ENCODE measurements around the gene LYPLAL1. TPM values are rescaled to one million over a fixed set of nuclear protein-coding genes. Genes with fewer than 3 reads are reported as not detected.

Gene LYPLAL1
- total and polyA plus RNA-seq, 11 donors, result 19.6 to 126 (median 87.2) TPM

- TF ChIP-seq POLR2A (IDR thresholded peaks at IDR 0.05), result no peak
- no peak for TF ChIP-seq CTCF (IDR thresholded peaks at IDR 0.05)
- WGBS, 4 donors, result 55 to 74% (median 67%) methylated on average over 3 of the region's 3 CpGs
- no peaks in the 10 kb centered on the region for H3K9me3 ChIP-seq
Observed at GRCh38 chr1:219152751-219153150, 20.9 kb upstream of the LYPLAL1 start.

GRCh38 chr1:219153723-219154122 lies 20.0 kb upstream of the LYPLAL1 start:
- Histone ChIP-seq H3K36me3 (no peaks in the 10 kb centered on the region), H3K27ac (no peak overlapping the region), H3K9me3 (no peaks in the 10 kb centered on the region), H3K27me3 (no peaks in the 10 kb centered on the region), H3K4me3 (no peak overlapping the region), H3K4me1 (peaks cover 0 to 4% (median 0%) of the 10 kb centered on the region in 12 donors)
- DNase-seq (no peak), ATAC-seq (no peak)
- WGBS, 4 donors, result 88 to 92% (median 91%) methylated on average over 4 of the region's 4 CpGs
- intact Hi-C loops (cut with DNase I), result no loop called here
- no peak for TF ChIP-seq CTCF (IDR thresholded peaks at IDR 0.05)
- TF ChIP-seq POLR2A (IDR thresholded peaks at IDR 0.05), result no peak

More at GRCh38 chr1:219152751-219153150, 20.9 kb upstream of the LYPLAL1 start:
- no peak for ATAC-seq
- H3K4me3 ChIP-seq, result no peak overlapping the region
- peaks cover 0 to 4% (median 0%) of the 10 kb centered on the region in 12 donors for H3K4me1 ChIP-seq
- H3K27ac ChIP-seq, result no peak overlapping the region
- no peaks in the 10 kb centered on the region for H3K27me3 ChIP-seq
- H3K36me3 ChIP-seq, result no peaks in the 10 kb centered on the region
- no peak for DNase-seq
- intact Hi-C loops (cut with DNase I), result no loop called here

- Histone ChIP-seq H3K27ac (no peak overlapping the region), H3K4me3 (no peak overlapping the region), H3K27me3 (no peaks in the 10 kb centered on the region), H3K36me3 (no peaks in the 10 kb centered on the region), H3K9me3 (no peaks in the 10 kb centered on the region), H3K4me1 (peaks cover 0 to 4% (median 0%) of the 10 kb centered on the region in 12 donors)
- DNase-seq (peak in 3 of 5 donors; percentile 25 to 35 (median 26)), ATAC-seq (peak in 2 of 4 donors; percentile 60 to 68)
- 38 to 53% (median 43%) methylated on average over 1 of the region's 1 CpG for WGBS, 4 donors
- intact Hi-C loops (cut with DNase I), result no loop called here
- no peak for TF ChIP-seq CTCF (IDR thresholded peaks at IDR 0.05)
- TF ChIP-seq POLR2A (IDR thresholded peaks at IDR 0.05), result no peak
Observed at GRCh38 chr1:219155135-219155534, 18.5 kb upstream of the LYPLAL1 start.

- no peak for DNase-seq
- Histone ChIP-seq H3K36me3 (no peaks in the 10 kb centered on the region), H3K4me1 (no peaks in the 10 kb centered on the region), H3K4me3 (no peak overlapping the region), H3K9me3 (no peaks in the 10 kb centered on the region), H3K27ac (no peak overlapping the region), H3K27me3 (no peaks in the 10 kb centered on the region)
- 83 to 84% (median 83%) methylated on average over 4 of the region's 4 CpGs for WGBS, 4 donors
- TF ChIP-seq CTCF (IDR thresholded peaks at IDR 0.05), result no peak
- TF ChIP-seq POLR2A (IDR thresholded peaks at IDR 0.05), result no peak
- intact Hi-C loops (cut with DNase I), result no loop called here
- ATAC-seq, result no peak
Observed at GRCh38 chr1:219159946-219160645, 13.6 kb upstream of the LYPLAL1 start.

Data from heart left ventricle (tissue), 16 donors.